HG03469 (cell line): ENCODE measurements around the gene REM2.

ENCODE experiments used
- ATAC-seq: cut with Tn5 transposase; IDR thresholded peaks from one replicate; pipeline ENCODE4 v1.9.1; 2021; ENCODE audit warnings: mild to moderate bottlenecking, moderate library complexity, moderate number of reproducible peaks; ENCODE audit not compliant: unreplicated experiment

Gene REM2, protein sequence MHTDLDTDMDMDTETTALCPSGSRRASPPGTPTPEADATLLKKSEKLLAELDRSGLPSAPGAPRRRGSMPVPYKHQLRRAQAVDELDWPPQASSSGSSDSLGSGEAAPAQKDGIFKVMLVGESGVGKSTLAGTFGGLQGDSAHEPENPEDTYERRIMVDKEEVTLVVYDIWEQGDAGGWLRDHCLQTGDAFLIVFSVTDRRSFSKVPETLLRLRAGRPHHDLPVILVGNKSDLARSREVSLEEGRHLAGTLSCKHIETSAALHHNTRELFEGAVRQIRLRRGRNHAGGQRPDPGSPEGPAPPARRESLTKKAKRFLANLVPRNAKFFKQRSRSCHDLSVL

DNA sequence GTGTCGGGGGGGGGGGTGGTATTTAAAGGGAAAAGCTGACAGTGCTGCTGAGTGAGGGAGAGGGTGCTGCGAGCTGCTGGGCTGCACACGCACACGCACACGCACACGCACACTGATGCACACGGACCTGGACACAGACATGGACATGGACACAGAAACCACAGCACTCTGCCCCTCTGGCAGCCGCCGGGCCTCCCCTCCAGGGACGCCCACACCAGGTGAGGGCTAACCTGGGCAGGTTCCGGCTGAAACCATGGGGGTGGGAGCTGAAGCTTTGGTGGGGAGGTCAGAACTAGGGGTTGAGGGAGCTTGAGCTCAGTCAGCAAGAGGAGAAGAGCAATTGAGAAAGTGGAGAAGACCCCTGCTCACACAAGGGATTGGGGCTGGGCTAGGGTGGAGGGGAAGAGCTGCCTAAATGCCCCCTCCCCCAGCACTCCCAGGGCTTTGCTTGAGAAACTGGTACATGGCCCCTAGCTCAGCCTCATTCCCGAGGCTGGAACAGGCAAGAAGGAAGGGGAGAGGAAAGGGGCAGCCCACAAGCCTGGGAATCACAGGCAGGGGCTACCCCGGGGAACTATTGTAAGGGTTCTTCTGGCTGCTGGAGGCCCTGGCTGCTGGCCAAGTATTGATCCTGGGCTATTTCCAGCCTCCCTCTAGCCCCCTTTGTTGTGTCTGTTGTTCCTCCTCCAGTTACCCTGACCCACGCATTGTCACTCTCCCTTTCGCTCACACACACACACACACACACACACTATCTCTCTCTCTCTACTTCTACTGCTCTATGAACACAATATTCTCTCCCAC is at the start of gene REM2:
Gene REM2 (plus strand): TSS at position 50 of the 804 bp plus-strand sequence. CDS start 66 bp downstream, at position 116.
- ATAC-seq: no peak

DNA sequence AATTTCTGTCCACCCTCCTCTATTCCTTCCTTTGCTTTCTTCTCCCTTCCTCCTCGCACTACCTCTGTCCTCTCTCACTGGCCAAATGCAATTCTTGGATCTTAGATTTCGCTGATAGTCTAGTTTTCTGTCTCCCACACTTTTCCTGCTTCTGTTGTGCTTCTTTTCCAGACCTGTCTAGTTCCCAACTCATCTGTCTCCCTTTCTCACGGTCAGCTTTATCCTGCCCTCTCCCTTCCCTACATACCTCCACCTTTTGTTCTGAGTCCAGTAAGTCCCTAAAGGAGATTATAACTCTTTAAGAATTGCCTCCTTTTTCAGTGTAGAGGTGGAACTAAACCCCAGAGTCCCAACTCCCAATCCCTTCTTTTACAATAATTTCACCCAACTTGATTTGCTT is 47.5 kb upstream of the REM2 start:
- no peak for ATAC-seq

DNA sequence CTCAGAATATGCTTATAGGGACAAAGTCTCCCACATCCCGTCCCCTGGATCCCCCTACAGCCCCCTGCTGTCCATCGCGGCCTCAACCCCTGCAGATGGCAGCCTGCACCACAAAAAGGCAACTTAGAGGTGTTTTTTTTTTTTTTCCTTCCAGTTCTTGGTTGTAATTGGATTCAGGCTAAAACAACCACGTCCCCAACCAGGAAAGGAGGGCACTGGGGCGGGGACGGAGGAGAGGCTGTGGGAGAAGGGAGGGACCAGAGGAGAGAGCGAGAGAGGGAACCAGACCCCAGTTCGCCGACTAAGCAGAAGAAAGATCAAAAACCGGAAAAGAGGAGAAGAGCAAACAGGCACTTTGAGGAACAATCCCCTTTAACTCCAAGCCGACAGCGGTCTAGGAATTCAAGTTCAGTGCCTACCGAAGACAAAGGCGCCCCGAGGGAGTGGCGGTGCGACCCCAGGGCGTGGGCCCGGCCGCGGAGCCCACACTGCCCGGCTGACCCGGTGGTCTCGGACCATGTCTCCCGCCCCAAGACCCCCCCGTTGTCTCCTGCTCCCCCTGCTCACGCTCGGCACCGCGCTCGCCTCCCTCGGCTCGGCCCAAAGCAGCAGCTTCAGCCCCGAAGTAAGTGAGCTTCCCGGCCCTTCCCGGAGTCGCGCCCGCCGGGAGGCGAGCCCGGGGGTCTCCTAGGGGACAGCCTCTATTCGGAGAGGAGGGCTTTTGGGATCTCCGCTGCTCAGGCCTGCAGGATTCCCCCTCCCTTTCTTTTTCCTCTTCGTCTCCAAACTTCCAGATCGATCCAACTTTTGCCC is 46.5 kb upstream of the REM2 start, which contains the start of gene MMP14:
Gene MMP14 (plus strand): TSS at position 285 of the 813 bp plus-strand sequence. CDS start 233 bp downstream, at position 518.
- no peak for ATAC-seq

DNA sequence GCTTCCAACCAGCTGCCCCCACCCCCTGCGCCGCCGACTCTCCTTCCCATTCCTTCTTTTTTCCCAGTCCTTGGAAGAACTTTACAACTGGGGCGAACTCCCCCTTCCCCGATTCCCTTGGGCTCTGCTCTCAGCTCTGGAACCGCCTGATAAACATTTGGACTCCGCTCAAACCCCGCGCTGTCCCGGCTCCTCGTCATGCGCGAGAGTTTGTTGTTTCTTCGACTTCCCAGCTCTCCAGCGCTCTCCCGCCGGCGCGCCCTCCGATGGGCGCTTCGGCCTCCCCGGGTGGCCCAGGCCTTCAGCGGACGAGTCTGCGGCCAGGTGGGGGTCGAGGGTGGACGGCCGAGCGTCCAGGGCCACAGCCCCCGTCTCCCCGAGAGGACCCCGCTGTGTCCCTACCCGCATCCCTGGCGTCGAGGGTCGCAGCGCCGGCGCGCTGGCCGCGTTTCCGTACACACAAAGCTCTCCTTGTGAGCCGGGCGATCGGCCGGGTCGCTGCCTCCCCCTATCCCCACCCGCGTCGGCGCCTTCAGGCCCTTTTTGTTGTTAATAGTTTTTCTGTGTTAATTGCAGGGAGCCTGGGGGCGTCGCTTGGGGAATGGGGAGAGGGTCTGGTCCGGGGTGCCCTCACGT is 45.8 kb upstream of the REM2 start:
- ATAC-seq: no peak

DNA sequence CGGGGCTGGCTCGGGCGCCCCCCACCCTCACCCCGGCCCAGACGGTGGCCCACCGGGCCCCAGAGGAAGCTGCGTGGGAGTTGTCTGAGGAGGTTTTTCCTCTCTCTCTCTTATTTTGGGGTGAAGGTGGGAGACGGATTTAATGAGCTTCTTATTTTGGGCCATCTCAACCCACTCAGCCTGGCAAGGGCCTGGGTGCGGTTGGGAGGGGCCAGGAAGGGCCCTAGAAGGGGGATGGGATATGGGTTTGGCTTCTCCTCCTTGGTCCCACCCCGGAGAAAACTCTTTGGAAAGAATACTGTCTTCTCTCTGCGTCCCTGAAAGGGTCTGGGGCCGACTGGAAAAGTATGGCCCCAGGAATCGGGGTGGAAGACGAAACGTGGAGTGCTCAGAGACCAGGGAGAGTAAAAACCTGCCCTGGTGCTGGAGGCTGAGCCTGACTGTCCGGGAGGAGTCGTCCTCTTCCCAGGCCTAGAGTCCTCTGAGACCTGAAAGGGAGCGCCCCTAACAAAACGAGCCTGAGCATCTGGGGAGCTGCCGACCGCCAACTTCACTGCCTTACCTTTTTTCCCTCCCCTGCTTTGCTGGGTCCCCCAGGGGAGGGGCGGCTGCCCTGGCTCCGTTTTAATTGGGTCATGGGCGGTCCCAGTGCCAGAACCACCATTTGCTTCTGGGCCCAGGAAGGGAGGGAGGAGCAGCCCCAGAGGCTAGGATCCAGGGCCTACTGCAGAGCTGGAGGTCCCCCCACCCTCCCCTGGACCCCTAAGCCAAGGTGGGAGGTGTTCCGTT is 45.1 kb upstream of the REM2 start:
- ATAC-seq: no peak

DNA sequence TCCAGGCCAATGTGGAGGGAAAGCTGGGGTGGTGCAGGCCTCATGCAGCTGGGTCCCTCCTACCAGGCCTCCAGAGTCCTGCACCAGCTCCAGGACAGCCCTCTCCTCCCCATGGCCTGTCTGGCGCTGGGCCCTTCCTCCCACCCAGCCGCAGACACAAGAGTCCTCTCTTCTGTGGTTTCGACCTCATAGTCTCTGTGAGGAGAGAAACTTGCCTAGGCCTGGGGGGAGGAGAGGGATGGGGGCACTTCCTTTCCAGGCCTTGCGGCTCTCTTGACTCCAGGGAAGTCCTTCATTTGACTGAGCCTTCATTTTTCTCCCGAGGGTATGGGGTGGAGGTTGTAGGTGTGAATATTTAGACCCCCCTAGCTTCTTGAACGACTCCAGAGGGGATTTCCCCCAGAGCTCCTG is 44.4 kb upstream of the REM2 start:
- ATAC-seq: no peak

DNA sequence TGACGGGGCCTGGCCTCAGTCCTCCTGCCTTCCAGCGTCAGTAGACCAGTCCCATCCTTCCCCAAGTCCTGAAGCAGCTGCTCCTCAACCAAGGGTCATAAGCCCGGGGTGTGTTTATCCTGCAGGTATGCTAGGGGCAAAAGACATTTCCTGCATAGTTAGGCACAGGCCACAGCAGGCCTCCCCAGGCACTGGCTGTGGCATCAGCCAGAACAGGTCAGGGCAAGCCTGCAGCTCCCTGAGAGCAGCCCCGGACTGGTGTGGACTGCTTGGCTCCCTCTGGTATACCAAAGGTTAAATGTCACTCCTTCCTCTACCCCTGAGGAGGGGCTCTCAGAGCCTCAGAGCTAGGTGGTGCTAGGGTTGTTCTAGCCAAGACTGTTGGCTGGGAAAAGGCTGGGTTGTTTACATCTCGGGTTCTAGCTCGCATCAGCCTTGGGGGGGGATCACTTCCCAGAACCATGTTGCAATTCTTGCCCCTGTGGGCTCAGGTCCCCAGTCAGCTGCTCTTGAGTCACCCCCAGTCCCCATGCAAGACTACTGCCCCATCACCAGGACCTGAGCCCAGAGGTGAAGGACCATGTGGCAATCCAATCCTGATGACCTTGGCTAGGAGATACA is 43.8 kb upstream of the REM2 start:
- ATAC-seq: no peak

DNA sequence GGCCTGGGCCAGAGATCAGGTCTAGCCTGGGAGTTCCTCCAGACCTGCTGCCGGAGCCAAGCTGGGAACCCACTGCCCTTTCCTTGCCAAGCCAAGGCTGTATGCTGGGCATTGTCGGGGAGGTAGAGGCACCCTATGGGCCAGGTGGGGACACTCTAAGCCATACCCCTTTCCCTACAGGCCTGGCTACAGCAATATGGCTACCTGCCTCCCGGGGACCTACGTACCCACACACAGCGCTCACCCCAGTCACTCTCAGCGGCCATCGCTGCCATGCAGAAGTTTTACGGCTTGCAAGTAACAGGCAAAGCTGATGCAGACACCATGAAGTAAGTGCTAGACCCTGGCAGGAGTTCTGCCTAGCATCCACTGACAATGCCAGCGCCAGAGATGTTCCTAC is 41.7 kb upstream of the REM2 start:
- ATAC-seq: no peak

DNA sequence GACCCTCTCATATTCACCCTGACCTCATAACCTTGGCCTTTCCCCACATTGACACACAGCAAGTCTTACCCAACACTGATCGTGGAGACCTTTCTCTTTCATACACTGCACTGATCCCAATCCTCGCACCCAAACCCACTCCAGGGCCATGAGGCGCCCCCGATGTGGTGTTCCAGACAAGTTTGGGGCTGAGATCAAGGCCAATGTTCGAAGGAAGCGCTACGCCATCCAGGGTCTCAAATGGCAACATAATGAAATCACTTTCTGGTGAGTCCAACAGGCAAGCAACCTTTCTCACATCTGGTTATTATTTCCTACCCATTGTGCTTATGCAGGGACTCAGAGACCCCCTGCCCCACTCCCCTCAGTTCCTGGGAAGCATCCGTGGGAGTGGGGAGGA is 41.3 kb upstream of the REM2 start:
- ATAC-seq: no peak

DNA sequence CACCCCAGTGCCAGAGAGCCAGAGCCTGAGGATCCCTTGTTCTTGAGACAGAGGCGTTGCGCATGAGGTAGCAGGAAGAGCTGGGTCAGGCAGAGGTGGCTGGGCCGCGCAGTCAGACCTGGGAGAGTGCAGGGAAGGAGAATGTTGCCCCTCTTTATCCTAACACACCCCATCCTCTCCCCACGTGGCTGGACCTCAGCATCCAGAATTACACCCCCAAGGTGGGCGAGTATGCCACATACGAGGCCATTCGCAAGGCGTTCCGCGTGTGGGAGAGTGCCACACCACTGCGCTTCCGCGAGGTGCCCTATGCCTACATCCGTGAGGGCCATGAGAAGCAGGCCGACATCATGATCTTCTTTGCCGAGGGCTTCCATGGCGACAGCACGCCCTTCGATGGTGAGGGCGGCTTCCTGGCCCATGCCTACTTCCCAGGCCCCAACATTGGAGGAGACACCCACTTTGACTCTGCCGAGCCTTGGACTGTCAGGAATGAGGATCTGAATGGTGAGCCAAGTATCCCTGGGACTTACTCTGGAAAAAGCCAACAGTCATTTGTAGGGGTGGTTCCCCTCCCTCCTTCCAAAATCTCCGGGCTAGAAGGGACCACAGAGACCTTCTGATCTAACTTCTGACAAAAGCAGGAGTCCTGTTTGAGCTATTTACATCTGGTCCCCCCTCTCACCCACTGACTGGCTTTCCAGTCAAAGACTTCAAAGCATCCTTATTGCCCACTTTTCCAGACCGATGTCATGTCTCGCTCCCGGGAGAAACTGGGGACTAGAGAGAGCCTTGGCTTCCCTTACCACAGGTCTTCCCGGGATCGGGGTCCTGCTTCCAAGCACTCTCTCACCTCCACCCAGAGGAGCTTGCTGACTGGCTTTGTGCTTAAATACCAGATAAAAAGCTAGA is 40.6 kb upstream of the REM2 start:
- no peak for ATAC-seq

DNA sequence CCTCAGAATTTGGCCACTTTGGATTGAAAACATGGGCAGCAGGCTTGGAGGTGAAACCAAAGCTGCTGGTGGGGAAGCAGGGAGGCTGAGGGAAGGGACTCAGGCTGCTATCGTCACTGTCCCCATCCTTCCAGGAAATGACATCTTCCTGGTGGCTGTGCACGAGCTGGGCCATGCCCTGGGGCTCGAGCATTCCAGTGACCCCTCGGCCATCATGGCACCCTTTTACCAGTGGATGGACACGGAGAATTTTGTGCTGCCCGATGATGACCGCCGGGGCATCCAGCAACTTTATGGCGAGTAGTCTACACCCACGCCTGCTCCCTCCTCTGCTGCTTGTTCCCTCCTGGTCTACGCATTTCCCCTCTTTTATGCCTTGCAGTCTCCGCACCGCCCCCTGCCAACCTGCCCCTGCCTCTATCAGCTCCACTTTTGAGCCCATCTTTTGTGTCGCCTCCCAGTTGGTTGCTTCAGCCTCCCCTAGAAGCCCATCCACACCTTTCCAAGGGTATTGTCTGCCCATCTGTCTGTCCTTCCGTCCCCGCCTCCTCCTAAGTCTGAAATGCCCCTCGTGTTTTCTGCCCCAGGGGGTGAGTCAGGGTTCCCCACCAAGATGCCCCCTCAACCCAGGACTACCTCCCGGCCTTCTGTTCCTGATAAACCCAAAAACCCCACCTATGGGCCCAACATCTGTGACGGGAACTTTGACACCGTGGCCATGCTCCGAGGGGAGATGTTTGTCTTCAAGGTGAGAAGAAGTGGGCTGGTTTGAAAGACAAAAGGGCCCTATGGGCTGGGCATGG is 39.7 kb upstream of the REM2 start:
- no peak for ATAC-seq

DNA sequence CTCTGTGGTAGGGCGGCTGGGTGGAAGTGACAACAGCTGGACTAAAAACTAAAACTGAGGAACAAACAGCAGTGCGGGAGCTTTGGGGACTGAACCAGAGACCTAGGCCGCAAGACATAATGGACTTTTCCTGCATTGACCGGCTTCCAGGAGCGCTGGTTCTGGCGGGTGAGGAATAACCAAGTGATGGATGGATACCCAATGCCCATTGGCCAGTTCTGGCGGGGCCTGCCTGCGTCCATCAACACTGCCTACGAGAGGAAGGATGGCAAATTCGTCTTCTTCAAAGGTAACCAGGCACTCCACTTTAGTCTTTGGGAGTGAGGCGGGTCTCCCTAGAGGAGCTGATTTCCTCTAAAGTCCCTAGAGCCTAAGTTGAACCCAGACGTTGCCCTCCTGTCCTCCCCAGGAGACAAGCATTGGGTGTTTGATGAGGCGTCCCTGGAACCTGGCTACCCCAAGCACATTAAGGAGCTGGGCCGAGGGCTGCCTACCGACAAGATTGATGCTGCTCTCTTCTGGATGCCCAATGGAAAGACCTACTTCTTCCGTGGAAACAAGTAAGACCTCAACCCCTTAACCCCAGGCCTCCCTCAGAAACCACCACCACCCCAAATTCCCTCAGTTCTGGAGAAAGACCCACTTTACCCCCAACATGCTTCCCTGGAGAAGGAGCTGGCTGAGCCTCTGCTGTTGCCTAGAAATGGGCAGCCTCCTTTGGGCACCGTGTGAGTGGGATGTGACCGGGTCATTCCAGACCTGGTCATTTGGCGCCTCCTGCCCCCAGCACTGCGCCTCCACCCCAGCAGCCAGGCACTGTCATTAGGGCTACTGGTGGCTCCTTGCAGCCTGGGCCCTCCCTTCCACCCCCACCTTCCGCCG is 38.6 kb upstream of the REM2 start:
- ATAC-seq: no peak

DNA sequence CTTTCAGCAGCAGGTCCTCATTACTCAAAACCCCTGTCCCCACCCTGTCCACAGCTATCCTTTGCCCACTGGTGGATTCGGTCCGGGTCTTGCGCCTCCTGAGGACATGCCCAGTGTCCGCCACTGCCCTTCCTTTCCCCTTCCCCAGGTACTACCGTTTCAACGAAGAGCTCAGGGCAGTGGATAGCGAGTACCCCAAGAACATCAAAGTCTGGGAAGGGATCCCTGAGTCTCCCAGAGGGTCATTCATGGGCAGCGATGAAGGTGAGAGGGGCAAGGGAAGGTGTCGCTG is 38.0 kb upstream of the REM2 start:
- no peak for ATAC-seq

DNA sequence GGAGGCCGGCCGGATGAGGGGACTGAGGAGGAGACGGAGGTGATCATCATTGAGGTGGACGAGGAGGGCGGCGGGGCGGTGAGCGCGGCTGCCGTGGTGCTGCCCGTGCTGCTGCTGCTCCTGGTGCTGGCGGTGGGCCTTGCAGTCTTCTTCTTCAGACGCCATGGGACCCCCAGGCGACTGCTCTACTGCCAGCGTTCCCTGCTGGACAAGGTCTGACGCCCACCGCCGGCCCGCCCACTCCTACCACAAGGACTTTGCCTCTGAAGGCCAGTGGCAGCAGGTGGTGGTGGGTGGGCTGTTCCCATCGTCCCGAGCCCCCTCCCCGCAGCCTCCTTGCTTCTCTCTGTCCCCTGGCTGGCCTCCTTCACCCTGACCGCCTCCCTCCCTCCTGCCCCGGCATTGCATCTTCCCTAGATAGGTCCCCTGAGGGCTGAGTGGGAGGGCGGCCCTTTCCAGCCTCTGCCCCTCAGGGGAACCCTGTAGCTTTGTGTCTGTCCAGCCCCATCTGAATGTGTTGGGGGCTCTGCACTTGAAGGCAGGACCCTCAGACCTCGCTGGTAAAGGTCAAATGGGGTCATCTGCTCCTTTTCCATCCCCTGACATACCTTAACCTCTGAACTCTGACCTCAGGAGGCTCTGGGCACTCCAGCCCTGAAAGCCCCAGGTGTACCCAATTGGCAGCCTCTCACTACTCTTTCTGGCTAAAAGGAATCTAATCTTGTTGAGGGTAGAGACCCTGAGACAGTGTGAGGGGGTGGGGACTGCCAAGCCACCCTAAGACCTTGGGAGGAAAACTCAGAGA is 37.0 kb upstream of the REM2 start:
- ATAC-seq: no peak

DNA sequence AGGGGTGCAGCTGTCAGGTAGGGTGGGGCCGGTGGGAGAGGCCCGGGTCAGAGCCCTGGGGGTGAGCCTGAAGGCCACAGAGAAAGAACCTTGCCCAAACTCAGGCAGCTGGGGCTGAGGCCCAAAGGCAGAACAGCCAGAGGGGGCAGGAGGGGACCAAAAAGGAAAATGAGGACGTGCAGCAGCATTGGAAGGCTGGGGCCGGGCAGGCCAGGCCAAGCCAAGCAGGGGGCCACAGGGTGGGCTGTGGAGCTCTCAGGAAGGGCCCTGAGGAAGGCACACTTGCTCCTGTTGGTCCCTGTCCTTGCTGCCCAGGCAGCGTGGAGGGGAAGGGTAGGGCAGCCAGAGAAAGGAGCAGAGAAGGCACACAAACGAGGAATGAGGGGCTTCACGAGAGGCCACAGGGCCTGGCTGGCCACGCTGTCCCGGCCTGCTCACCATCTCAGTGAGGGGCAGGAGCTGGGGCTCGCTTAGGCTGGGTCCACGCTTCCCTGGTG is 36.2 kb upstream of the REM2 start:
- ATAC-seq: no peak
